Neuron (in vitro differentiated cells): Measurements from ENCODE around the gene BTBD16.

Experiments used
- H2AFZ ChIP-seq: one replicate; pipeline ENCODE4 v1.6.1; 2013; ENCODE audit warnings: low read depth, mild to moderate bottlenecking, inconsistent platforms, low read length, moderate library complexity
- H3K27me3 ChIP-seq: one replicate; pipeline ENCODE4 v1.6.1; 2013; ENCODE audit warnings: low read length; ENCODE audit not compliant: insufficient read depth
- H3K36me3 ChIP-seq: one replicate; pipeline ENCODE4 v1.6.1; 2013; ENCODE audit warnings: low read length; ENCODE audit not compliant: insufficient read depth
- H3K4me1 ChIP-seq: one replicate; pipeline ENCODE4 v1.6.1; 2013; ENCODE audit warnings: low read length; ENCODE audit not compliant: insufficient read depth
- H3K4me3 ChIP-seq: 2 replicates; pipeline ENCODE4 v1.5.1; 2013; ENCODE audit warnings: mild to moderate bottlenecking, low read length, moderate library complexity
- H3K9me3 ChIP-seq: one replicate; pipeline ENCODE4 v1.6.1; 2013; ENCODE audit warnings: low read length

The BTBD16 gene

GRCh38 chr10:122306744-122307143 lies 35.6 kb downstream of the BTBD16 start:
- Histone ChIP-seq H3K9me3 (no peaks in the 10 kb centered on the region), H3K4me1 (no peaks in the 10 kb centered on the region), H3K4me3 (no peak overlapping the region), H3K36me3 (no peaks in the 10 kb centered on the region), H3K27me3 (no peaks in the 10 kb centered on the region), H2AFZ (no peak overlapping the region)

- Histone ChIP-seq H3K27me3 (no peaks in the 10 kb centered on the region), H3K4me3 (no peak overlapping the region)
Measured at GRCh38 chr10:122307669-122308416, 36.7 kb downstream of the BTBD16 start.

DNA sequence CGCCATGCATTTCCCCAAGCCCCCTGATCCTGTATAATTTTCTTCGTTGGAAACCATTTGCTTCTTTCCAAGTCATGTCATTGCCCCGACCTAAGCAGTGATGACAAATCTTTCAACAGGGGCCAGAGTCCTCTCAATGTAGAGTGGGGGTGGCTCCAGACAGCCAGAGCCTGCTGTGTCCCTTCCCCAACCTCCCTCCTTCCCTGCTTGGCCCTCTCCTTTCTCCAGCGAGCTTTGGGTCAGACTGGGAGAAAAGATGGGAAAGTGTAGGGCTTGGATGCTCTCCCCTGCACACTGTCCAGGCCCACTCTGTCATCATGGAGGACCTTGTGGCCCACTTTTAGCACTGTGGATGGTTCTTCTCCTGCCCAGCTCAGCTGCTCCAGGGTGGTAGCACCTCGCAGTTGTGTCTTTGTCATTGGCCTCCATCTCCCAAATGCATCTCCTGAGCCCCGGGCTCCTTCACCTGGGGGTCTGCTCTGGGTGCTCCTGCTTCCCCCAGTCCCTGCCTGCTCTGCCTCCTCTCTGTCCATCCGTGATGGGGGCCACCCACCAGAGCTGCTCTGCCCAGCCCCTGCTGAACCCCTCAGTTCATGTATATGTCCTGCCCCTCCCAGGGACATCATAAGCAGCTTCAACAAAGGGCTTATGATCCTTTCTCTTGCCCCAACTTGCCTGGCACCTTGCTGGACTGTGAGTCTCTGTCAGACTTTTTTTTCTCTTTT lies 37.5 kb downstream of the BTBD16 start:
- Histone ChIP-seq H3K36me3 (no peaks in the 10 kb centered on the region), H3K27me3 (no peaks in the 10 kb centered on the region), H3K4me1 (no peaks in the 10 kb centered on the region), H3K9me3 (no peaks in the 10 kb centered on the region), H2AFZ (no peak overlapping the region), H3K4me3 (no peak overlapping the region)

More at GRCh38 chr10:122307669-122308416, 36.7 kb downstream of the BTBD16 start:
- H3K9me3 ChIP-seq = no peaks in the 10 kb centered on the region
- H2AFZ ChIP-seq = no peak overlapping the region
- H3K36me3 ChIP-seq = no peaks in the 10 kb centered on the region
- no peaks in the 10 kb centered on the region for H3K4me1 ChIP-seq

DNA sequence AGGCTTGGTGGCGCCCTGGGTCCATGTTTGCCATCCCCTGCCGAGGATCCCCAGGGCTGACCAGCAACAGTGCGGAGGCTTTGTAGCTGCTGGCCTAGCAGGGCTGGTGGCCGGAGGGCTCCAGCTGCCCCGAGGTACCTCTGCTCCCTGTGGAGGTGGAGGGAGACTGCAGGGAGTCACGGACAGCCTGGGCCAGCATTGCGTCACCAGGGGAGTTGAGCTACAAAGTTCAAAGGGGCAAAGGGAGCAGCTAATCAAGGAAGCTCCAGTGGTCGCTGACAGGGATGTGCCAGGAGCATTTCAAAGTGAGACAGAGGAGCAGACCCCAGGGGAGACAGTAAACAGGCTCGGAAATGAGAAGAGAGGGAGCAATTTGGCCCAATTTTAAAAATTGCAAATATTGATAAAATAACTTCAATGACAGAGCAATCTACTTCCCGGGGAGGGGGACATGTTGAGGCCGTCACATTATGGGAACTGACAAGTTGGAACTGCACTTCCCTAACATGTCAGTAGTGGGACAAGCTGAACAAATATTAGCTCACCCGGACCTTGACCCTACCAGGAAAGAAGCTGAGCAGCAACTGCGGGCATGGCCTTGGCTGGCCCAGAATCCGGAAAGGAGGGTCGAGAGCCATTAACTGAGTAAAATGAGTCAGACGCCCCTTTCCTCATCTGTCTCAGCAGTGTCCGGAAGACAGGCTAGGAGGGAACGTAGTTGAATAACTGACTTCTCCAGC lies 39.4 kb downstream of the BTBD16 start:
- no peak overlapping the region for H2AFZ ChIP-seq
- no peaks in the 10 kb centered on the region for H3K27me3 ChIP-seq
- no peaks in the 10 kb centered on the region for H3K9me3 ChIP-seq
- no peaks in the 10 kb centered on the region for H3K36me3 ChIP-seq
- H3K4me3 ChIP-seq = no peak overlapping the region
- H3K4me1 ChIP-seq = no peaks in the 10 kb centered on the region

- H3K4me1 ChIP-seq = no peaks in the 10 kb centered on the region
- H3K36me3 ChIP-seq = no peaks in the 10 kb centered on the region
- no peaks in the 10 kb centered on the region for H3K9me3 ChIP-seq
- H2AFZ ChIP-seq = no peak overlapping the region
- no peaks in the 10 kb centered on the region for H3K27me3 ChIP-seq
- no peak overlapping the region for H3K4me3 ChIP-seq
Measured at GRCh38 chr10:122311051-122311410, 39.9 kb downstream of the BTBD16 start.

- Histone ChIP-seq H3K4me3 (no peak overlapping the region), H2AFZ (no peak overlapping the region), H3K27me3 (no peaks in the 10 kb centered on the region), H3K36me3 (no peaks in the 10 kb centered on the region), H3K9me3 (no peaks in the 10 kb centered on the region), H3K4me1 (no peaks in the 10 kb centered on the region)
Measured at GRCh38 chr10:122311716-122312115, 40.6 kb downstream of the BTBD16 start.

- H3K4me3 ChIP-seq = no peak overlapping the region
- no peak overlapping the region for H2AFZ ChIP-seq
- no peaks in the 10 kb centered on the region for H3K27me3 ChIP-seq
- H3K4me1 ChIP-seq = no peaks in the 10 kb centered on the region
- no peaks in the 10 kb centered on the region for H3K36me3 ChIP-seq
- no peaks in the 10 kb centered on the region for H3K9me3 ChIP-seq
Measured at GRCh38 chr10:122316224-122316884, 45.3 kb downstream of the BTBD16 start.

DNA sequence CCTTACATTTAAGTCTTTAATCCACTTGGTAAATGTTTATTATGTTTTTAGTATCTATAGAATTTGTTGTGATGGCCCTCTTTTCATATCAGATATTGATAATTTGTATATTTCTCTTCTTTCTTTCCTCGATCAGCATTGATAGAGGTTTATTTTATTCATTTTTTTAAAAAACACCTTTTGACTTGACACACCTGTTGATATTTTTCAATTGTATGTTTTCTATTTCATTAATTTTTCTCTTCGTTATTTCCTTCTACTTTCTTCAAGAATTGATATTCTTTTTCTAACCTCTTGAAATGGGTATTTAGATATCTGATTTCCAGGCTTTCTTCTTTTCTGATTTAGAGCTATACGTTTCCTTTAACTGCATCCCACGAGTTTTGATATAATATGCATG lies 50.9 kb downstream of the BTBD16 start:
- H3K36me3 ChIP-seq = no peaks in the 10 kb centered on the region
- H3K4me1 ChIP-seq = no peaks in the 10 kb centered on the region
- H3K9me3 ChIP-seq = no peaks in the 10 kb centered on the region
- H2AFZ ChIP-seq = no peak overlapping the region
- no peaks in the 10 kb centered on the region for H3K27me3 ChIP-seq
- no peak overlapping the region for H3K4me3 ChIP-seq

DNA sequence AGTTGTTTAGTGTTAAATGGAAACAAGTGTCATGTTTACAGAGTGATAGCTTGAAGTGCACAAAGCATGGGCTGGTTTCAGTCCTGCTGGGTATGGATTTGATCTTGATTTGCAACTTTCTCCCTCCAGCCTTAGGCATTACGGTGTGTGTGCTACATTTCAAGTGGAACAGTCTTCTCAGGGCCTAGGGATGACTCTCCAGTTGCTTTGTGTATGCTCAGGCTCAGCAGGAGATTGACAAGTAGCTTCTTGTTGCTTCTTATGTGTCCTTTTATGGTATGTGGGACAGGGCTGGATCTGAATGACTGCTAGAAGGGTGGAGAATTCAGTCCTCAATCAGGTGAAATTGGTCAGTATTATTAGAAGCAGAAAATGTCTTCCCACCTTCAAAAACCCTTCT lies 52.1 kb downstream of the BTBD16 start:
- H3K9me3 ChIP-seq = no peaks in the 10 kb centered on the region
- H3K4me3 ChIP-seq = no peak overlapping the region
- H3K36me3 ChIP-seq = no peaks in the 10 kb centered on the region
- H3K27me3 ChIP-seq = no peaks in the 10 kb centered on the region
- no peak overlapping the region for H2AFZ ChIP-seq
- no peaks in the 10 kb centered on the region for H3K4me1 ChIP-seq

- H3K36me3 ChIP-seq = no peaks in the 10 kb centered on the region
- H3K27me3 ChIP-seq = no peaks in the 10 kb centered on the region
- no peaks in the 10 kb centered on the region for H3K4me1 ChIP-seq
- H2AFZ ChIP-seq = no peak overlapping the region
- H3K9me3 ChIP-seq = no peaks in the 10 kb centered on the region
- no peak overlapping the region for H3K4me3 ChIP-seq
Measured at GRCh38 chr10:122323941-122324675, 53.0 kb downstream of the BTBD16 start.

DNA sequence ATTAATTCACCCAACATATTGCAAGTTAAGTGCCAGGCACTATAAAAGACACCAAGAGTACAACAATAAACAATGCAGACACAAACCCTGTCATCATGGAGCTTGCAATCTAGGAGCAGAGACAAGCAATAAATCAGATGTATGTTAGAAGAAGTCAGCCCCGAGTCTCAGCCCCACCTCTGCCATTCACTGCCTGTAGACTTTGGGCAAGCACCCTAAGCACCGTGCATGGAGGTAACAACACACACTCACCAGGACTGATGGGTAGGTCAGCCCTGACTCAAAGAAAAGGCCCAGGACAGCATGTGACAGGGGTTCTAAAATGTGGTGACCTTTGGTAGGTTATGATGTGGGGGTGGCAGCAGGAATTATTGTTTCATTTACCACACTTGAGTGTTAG lies 54.1 kb downstream of the BTBD16 start:
- H3K27me3 ChIP-seq = no peaks in the 10 kb centered on the region
- H3K9me3 ChIP-seq = no peaks in the 10 kb centered on the region
- no peaks in the 10 kb centered on the region for H3K4me1 ChIP-seq
- H2AFZ ChIP-seq = no peak overlapping the region
- no peak overlapping the region for H3K4me3 ChIP-seq
- no peaks in the 10 kb centered on the region for H3K36me3 ChIP-seq

- no peak overlapping the region for H2AFZ ChIP-seq
- H3K36me3 ChIP-seq = no peaks in the 10 kb centered on the region
- H3K4me3 ChIP-seq = no peak overlapping the region
- H3K4me1 ChIP-seq = peaks cover 4% of the 10 kb centered on the region
- H3K9me3 ChIP-seq = no peaks in the 10 kb centered on the region
- H3K27me3 ChIP-seq = no peaks in the 10 kb centered on the region
Measured at GRCh38 chr10:122326385-122326784, 55.3 kb downstream of the BTBD16 start.
